Measurements from ENCODE around the gene GFER. TPM values are rescaled to one million over a fixed set of nuclear protein-coding genes. Genes with fewer than 3 reads are reported as not detected.

The GFER gene
- total and polyA plus RNA-seq, 2 of the 8 experiments (the other 6 are each of a cell fraction or from before 2014, with no cell fraction given) = 17.7 to 37.9 TPM

DNA sequence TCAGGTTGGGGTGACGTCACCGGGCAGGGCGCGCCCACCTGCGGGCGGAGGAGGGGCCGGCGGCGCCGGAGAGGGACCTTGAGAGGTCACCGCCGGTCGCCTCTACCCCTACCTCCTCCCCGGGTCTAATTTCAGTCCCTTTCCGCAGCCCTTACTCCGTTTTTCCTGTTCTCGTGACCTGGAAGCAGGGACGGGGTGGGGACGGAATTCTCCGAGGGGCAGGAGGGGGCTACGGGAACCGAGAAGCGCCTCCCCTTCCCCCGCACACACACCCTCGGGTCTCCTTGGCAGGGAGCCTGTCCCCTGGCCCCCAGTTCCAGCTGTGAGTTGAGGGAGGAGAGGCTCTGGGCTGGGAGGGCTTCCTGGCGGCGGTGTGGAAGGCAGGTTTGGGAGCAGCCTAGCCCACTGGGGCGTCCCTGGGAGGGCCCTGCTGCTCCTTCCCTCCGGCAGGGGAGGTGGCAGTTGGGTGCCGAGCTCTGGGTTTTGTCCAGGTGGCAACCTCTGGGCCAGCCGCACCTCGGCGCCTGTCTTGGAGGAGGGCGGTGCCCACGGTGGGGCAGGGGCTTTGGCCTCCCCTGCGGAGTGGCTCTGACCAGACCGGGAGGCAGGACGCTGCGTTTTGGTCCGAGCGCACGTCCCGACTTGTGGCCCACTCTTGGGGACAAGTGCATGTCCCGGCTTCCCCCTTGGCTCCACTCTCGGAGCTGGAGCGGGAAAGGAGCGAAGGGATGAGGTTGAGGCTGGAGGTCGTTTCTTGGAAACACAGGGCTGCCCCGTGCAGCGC, 6.5 kb downstream of the GFER start (continued):
- peak; percentile 75 for TF ChIP-seq KDM4A (IDR thresholded peaks at IDR 0.05; ENCODE audit: low read depth, low read length, severe bottlenecking)
